Stimulated activated CD8-positive, alpha-beta memory T cell treated with anti-CD3 and anti-CD28 coated beads, Interleukin-4, amount 100 ng/mL, for 4 hours (primary cell): Measurements from ENCODE around the gene SNX20.

Experiments
- DNase-seq, 2 donors: peaks; one replicate each; pipeline ENCODE4 v3.0.0-alpha.2; 2020; ENCODE audit warnings: low read depth in 2 of 2, low spot score in 1 of 2

The SNX20 gene

DNA sequence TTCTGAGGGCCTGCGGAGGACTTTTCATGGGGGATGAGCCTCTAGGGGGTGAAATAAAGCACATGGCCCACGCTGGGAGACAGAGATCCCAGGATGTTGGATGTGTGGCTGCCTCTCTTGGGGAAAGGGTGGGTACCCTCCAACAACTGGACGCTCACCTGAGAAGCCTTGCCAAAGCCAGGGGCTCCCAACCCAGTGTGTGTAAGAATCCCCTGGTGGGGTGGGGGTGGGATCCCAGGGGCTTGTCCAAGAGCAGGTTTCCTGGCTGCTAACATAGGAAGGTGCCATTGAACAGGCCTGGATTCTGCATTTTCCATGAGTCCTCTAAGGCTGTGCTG lies 587 bp downstream of the SNX20 start:
- DNase-seq = no peak

DNA sequence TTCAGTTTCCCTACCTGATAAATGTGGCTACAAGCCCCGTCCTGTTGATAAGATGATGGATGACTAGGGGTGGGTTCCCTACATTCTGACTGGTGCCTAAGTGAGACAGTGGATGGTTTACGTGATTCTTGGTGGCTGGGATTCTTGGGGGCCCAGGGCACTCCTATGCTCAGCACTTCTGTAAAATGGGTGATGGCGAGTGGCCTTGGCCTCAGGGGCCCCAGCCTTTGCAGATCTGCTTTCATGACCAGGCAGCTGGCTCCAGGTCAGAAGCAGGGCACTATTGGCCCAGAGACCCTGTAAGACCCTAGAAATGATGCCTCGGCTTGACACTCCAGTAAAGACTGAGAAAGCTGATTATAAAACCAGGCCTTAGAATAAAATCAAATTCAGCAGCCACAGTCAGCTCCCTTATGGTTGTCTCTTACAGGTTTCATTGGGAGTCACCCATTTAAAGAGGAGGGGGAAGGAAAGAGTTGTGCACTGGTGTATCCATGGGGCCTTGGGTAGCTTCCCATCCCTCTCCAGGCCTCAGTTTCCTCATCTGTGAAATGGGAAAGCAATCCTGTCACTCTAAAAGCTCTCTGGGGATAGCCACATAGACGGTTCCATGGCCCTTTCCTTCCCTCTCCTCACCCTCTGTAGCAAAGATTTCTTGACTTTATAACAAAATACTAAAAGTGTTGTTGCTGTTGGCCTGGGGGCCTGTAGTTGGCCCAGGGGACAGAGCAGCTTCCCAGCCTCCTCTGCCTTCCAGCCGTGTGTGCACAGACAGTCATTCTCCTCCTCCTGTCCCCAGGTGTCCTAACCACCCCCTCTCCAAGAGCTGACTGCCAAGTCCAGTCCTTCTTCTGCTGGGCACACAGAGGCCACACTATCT lies 1.2 kb downstream of the SNX20 start:
- DNase-seq = no peak

DNA sequence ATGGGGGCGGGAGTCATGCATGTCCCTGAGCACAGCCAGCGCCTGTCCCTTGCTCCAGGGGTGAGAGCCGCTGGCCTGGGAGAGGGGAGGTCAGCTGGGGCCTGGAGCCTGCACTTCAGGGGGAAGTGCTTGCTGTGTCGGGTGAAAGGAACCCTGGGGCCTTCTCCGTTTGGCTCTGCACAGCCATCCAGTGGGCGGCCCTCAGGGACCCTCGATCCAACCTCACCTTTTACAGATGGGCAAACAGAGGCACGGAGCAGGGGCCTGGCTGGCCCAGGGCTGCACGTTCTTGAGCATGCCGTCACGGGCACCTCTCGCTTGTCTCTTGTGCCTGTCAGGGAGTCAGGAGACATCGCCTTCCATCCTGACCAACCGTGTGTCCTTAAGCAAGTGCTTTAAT lies 1.8 kb downstream of the SNX20 start:
- no peak for DNase-seq

DNA sequence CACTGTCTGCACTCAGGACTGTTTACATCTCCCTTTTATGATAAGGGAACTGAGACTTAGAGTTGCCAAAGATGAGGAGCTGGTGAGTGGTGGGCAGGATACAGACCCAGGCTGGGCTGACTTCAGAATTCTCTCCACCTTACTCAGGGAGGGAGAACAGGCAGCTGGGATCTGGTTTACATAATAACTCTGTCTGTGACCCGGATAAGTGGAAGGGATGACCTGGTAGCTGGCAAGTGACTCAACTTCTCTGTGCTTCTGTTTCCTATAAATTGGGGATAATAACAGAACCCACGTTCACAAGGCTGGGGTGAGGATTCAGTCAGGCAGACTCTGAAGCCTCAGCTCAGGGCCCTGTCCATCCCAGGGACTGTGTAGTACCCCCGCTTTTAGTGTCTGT lies 2.6 kb downstream of the SNX20 start:
- DNase-seq = no peak

DNA sequence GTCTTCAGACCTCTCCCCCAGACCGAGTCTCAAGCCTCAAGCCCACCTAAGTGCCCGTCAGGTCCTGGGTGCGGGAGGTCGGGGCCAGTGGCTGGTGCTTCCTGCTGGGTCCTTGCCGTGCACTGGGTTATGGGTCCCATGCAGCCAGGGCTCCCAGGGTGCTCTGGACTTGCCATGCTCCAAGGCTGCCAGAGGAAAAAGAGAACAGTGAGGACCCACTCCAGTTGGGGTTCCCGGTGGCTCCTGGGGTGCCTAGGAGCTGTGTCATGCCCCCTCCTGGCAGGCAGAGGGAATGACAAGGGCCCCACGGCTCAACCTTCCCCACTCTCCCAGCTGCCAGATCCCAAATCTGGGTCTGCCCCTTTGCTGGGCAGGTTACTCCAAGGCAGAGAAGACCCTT lies 3.8 kb downstream of the SNX20 start:
- DNase-seq = no peak

DNA sequence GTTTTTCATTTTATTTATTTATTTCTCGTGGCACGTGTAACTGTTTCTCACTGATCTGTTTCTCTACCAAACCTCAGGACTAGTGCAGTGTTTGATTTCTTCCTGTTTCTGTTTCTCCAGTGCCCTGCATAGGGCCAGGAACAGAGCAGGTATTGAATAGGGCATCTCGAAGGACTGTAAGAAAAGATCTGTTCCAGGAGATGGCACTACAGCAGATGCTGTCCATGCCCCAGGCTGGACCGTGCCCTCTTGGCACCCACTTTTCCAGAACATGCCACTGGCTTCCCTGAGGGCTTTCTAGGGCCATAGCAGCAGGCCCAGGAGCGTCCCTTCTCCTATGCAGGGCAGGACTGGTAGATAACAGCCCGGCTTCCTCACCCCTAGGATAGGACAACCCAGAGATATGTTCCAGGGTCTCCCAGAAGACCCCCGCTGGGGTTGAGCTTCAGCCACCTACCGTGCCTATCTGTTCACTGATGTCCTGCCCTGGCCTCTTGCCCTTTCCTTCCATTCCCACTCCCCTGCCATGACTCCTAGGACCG lies 4.4 kb downstream of the SNX20 start:
- DNase-seq = no peak

DNA sequence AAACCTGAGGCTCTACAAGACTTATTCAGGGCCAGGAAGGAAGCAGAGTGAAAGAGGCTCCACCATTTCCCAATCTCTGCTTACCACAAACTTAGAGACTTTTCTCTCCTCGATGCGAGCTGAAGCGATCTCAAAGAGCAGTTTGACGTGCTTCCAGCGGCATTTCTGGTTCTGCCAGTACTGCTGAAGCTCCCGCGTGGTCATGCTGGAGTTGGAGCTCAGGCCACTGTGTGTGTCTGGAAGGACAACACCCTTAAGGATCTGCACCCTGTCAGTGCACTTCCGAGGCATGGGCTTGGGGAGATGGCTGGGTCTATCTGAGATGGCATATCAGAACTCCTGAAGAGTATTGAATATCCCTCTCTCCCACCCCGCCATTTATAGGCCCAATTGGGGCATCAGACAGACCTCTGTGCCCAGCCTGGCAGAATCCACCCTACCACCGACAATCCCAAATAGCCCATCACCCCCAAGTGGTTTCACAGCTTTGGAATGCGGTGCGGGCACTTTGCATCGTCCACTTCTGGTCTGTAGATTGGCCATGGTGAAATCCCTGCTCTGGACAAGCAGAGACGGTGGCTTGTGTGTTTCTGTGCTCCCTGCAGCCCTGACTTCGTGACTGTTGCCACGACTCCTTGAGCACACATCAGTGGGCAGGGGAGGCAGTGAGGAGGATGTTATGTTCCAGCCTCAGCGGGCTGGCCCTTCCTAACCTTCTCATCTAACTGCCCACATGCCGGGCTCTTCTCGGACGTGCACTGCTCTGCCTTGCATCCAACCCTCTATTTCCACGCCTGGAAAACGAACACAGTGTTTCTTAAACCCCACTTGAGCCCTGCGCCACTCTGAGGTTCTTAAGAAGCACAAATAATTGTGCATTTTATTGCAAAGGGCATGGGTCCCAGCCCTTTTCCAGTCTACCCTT lies 5.2 kb downstream of the SNX20 start:
- DNase-seq = no peak

DNA sequence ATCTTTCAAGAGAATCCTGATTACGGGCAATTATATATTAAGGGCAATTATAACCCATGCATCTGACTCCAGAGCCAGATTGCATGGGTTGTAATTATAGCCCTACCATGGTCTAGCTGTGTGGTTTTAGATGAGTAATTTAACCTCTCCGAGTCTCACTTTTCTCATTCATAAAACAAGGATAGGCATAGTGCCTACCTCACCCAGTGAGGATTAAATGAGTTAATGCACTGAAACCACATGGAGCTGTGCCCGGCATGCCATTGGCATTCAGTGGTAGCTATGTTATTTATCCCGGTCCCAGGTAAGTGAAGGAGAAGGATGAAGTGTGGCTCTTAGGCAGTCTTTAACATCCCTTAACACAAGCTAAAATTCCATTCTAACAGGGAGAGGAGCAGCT lies 6.3 kb downstream of the SNX20 start:
- no peak for DNase-seq

DNA sequence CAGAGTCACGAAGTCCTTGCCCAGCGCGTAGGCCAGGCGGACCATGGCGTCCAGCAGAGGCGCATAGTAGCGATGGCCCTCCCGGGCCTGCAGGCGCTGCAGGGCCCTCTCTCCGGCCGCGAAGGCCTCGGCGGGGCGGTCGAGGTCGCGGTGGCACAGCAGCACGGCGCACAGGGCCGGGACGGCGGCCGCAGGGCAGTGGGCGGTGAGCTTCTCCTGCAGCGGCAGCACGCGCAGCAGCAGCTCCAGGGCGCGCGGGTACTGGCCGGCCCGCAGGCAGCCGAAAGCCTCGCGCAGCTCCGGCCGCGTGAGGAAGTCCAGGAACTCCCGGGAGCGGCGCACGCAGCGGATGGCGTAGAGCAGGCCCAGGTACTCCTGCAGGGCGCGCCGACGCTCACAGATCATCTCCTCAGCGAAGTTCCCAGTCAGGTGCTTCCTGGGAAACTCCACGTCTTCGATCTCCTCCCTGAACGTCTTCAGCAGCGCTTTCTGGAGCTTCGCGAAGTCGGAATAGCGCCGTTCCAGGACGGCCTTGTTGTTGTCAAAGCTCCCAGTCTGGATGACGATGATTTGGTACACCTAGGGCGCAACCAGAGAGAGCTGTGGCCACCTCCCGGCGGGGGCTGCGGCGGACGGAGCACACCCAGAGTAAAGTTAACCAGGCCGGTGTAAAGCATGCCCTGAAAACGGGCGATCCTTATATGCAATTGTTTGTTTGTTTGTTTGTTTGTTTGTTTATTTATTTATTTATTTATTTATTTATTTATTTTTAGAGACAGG lies 7.4 kb downstream of the SNX20 start:
- no peak for DNase-seq

DNA sequence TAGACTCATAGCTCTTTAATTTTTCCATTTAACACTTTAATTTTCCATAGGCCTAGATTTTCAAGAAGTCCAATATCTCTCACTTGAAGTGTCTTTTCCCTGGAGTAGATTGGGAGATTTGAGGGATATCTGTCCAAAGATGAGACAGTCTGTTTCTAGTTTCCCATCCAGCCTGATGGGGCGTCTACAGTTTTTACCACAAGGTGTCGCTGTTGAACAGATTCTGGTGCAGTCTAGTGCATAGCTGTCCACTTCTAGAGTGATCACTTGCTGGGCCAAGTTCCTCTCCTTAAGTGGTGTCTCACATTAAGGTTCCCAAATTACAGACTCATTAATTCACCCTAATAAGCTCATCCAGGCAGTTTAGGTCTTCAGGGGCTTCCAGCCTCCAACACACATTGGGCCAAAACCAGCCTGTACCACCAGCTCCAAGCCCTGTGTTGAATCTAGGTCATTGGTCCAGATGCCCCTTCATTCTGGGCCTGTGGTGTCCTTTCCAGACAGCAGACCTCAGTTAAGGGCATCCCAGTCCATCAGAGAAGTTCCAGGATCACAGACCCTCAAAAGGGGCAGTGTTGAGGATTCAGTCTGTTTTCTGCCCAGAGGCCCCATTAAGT lies 9.4 kb downstream of the SNX20 start:
- DNase-seq = no peak

DNA sequence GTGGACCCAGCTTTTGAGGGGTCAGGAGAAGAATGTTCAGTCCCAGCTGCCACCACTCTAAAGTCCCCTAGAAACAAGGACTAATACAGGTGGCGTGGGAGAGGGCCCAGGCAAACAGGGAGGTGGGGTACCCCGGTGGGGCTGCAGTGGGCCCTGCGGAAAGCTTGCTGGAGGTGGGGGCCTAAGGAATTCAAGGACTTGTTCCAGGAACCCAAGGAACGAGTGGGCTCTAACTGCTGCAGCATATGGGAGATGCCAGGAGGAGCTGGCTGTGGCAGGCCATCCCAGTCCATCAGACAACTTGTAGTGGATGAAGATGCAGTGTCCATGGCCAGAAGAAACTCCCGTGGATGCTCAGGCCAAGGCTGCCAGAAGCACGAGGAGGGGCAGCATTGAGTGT lies 10.6 kb downstream of the SNX20 start:
- DNase-seq = no peak

DNA sequence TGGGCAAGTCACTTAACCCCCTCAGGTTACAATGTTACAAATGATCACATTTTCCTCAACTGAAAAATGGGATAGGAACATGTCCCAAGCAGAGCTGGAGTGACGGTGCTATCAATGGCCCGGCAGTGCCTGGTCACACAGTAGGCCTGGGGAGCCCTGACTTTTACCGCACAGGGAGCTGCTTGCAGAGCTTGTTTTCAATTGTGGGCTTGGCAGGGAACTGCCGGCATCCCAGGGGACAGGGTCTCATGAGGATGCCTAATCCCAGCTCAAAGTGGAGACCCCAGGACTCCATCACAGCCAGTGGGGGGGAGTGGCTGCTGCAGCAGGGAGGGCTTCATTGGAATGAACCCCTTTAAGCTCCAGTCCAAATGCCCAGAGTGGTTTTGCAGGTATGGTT lies 11.4 kb downstream of the SNX20 start:
- DNase-seq = no peak

DNA sequence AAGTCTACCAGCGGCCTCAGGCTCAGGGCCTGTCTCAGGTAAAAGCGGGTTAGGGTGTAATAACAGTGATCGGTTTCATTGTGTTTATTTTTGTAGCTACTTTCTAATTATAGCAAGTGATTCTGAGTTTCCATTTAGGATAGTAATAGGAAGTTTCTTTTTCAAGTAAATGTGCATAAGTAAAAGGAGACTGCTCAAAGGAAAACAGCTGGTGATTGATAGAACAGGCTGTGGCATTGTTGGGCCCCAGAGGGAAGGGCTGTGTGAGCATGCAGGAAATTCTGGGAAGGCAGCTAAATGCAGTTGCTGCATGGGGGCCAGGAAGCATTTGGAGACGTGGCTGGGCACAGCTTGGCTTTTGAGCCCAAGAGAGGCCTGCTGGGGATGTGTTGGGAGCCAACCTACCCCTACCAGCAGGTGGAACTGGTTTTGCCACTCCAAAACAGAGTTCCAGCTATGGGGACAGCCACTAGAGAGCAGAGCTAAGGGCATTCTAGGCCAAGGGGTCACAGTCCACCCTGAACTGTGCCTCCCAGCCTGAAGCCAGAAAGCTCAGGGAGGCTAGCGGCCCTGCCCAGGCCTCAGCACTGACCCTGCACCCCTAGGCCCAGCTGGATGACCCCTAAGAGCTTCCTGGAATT lies 12.6 kb downstream of the SNX20 start:
- no peak for DNase-seq

DNA sequence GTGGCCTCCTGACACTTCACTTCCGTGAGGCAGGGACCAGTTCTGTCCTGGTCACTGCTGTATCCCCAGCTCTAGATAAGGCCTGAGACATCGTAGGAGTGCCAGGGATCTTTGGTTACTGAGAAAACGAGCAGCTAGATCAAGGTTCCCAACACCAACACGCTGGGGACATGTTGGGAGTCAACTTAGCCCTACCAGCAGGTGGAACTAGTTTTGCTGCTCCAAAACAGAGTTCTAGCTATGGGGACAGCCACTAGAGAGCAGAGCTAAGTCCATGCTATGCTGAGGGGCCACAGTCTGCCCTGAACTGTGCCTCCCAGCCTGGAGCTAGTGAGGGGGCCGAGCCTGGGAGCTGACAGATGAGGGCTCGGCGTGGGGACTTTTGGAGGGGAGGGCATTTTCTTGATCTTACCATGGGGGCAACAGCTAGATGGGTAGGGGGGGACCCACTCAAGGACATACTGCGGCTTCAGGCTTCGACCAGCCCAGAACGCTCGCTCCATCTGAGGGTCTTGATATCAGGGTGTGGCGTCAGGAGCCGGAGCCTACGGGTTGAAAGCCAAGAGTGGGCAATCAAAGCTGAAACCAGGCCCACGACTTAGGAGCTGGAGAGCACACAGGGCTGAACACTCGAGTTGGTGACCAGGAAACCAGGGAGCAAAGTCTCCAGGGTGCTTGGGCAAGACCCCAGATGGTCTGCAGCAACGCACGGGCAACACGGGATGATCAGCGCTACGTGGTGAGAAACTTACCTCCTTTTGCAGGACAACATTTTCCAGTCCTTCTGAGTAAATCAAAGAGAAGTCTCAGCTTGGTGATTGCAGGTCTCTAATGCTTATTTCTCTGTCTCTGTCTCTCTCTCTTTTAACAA lies 13.4 kb downstream of the SNX20 start:
- DNase-seq = no peak

DNA sequence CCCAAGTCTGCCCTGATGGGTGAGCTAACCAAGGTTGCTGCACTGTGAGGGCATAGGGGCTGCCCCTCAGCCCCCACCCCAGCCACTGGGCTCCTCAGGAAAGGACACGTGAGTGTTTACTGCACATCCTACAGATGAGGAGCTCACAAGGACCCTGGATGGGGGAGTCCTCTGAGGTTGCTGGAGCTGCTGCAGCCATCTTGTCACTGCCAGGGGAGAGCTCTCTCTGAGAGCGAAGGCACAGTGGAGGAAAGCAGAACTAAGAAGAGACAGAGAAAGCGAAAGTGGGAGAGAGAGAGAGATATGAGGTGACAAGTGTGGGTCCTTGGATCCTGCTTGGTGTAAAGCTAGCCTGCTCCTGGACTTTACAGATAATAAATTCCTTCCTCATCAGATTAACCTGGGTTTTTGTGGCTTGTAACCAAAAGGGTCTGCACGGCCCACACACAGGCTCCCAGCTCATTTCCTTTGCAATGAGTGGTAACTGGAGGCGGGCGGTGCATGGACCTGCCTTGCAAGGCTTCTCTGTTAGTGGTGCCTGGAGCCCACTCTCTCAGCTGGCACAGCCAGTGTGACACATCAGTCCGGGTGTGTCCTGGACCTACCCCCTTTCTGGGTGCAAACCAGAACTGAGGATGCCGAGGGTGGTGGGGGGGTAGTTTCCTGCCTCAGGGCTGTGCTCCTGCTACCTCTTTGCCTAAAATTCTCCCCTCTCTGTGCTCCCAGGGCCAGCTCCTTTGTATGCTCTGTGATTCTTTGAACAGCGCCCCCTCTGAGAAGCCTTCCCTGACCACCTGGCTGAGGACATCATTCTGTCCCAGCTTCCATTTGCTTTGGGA lies 14.2 kb downstream of the SNX20 start:
- peak in 1 of 2 donors; percentile 30 for DNase-seq

DNA sequence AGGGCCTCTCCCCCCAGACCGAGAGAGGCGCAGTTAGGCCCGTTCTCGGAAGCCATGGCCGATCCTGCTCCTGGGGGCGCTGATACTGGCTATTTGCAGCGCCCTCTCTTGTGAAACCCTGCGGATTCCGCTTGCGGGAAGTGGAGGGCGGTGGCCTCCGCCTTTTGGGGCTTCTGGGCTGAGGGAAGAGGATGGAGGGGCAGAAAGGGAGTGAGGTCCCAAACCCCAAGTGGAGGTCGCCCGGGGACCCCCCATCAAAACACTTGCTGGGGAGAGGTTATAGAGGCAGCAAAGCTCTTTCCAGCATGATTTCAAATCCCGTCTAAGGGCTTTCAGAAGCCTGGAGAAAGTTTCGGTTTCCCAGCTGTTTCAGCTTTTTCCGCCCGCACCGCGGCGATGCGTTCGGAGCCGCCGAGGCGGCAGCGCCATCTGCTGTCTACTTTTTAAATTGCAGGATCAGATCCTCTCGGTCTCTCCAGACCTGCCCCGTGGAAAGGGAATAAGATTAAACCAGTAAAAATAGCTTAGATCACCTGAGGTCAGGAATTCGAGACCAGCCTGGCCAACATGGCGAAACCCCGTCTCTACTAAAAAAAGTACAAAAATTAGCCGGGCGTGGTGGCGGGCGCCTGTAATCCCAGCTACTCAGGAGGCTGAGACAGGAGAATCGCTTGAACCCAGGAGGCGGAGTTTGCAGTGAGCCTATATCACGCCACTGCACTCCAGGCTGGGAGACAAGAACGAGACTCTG lies 15.8 kb downstream of the SNX20 start:
- DNase-seq = peak; percentile 55 to 86

DNA sequence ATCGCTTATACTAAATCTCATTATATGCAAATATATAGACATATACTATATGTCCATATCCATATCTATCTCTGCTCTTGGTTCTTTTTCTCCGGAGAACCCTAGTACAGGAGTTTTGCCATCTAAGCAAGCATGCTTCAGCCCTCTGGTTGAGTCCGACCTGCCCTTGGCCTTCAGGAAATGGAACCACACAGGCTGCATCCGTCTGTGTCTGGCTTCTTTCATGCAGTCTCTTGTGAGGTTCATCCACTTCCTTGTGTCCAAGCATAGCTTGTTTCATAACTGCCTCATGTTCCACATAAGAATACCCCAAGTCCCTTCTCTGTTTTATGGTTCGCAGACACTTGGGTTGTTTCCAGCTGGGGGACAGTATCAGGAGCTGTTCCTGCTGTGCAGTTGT lies 16.8 kb downstream of the SNX20 start:
- no peak for DNase-seq
